SK-N-SH (cell line): ENCODE data around the gene TBL3. TPM values are rescaled to one million over a fixed set of nuclear protein-coding genes. Genes with fewer than 3 reads are reported as not detected.

ENCODE experiments used
- CTCF ChIA-PET: fragments of 300-600, 350-600 bp; formaldehyde crosslinking; extraction: SDS; loops from one replicate; lab custom pipeline; 2021; lab: Yijun Ruan, JAX
- POLR2A ChIA-PET: fragments of 350-600 bp; sonication (Branson Sonifier 250); formaldehyde crosslinking; extraction: SDS; loops from one replicate; lab custom pipeline; 2020; ENCODE audit warnings: antibody characterized with exemption, inconsistent platforms; lab: Yijun Ruan, JAX
- DNase-seq: peaks from one replicate; pipeline ENCODE4 v3.0.0; 2012
- H2AFZ ChIP-seq: fragments of 200-600 bp; sonication (generic); 2 replicates; pipeline ENCODE4 v1.8.1; 2016; ENCODE audit warnings: antibody characterized with exemption, mild to moderate bottlenecking, low read depth
- H3F3A ChIP-seq: fragments of 200-600 bp; sonication (generic); replicated peaks from 2 replicates; pipeline ENCODE3; 2016; ENCODE audit warnings: antibody characterized with exemption, mild to moderate bottlenecking; ENCODE audit not compliant: insufficient read depth
- H3K27ac ChIP-seq, 2 experiments: fragments of 200-500 bp in 1 of 2; fragments of 200-600 bp in 1 of 2; sonication (Bioruptor generic) in 1 of 2; sonication (generic), shearing (Covaris generic) in 1 of 2; 2 replicates each; pipeline versions ENCODE4 v1.5.1 to v1.6.1; 2014 to 2016; ENCODE audit warnings: low read depth in 2 of 2, inconsistent platforms in 1 of 2, low read length in 1 of 2, mild to moderate bottlenecking in 1 of 2, mixed read lengths in 1 of 2
- H3K27me3 ChIP-seq: fragments of 200-600 bp; sonication (generic), shearing (Covaris generic); 2 replicates; pipeline ENCODE4 v1.6.1; 2016; ENCODE audit warnings: mixed run types; ENCODE audit not compliant: insufficient read depth
- H3K36me3 ChIP-seq, 2 experiments: fragments of 200-500 bp in 1 of 2; fragments of 200-600 bp in 1 of 2; sonication (Bioruptor generic) in 1 of 2; sonication (generic) in 1 of 2; replicated peaks in 1 of 2; 2 replicates each; pipeline versions ENCODE3 to v1.5.1; 2014 to 2016; ENCODE audit warnings: low read length in 1 of 2, mild to moderate bottlenecking in 1 of 2; ENCODE audit not compliant: insufficient read depth in 2 of 2, control insufficient read depth in 1 of 2
- H3K4me1 ChIP-seq, 2 experiments: fragments of 200-500 bp in 1 of 2; fragments of 200-600 bp in 1 of 2; sonication (Bioruptor generic) in 1 of 2; sonication (generic), shearing (Covaris generic) in 1 of 2; 2 replicates each; pipeline versions ENCODE4 v1.5.1 to v1.6.1; 2014 to 2016; ENCODE audit warnings: low read depth in 1 of 2, low read length in 1 of 2, mixed run types in 1 of 2; ENCODE audit not compliant: insufficient read depth in 2 of 2, control insufficient read depth in 1 of 2
- H3K4me2 ChIP-seq: fragments of 200-600 bp; sonication (generic), shearing (Covaris generic); 2 replicates; pipeline ENCODE4 v1.6.1; 2017; ENCODE audit warnings: mixed run types
- H3K4me3 ChIP-seq, 2 experiments: fragments of 200-500 bp in 1 of 2; fragments of 200-600 bp in 1 of 2; sonication (Bioruptor generic) in 1 of 2; sonication (generic), shearing (Covaris generic) in 1 of 2; 2 replicates each; pipeline versions ENCODE4 v1.5.1 to v1.8.1; 2014 to 2016; ENCODE audit warnings: low read depth in 2 of 2, inconsistent platforms in 1 of 2, low read length in 1 of 2, mild to moderate bottlenecking in 1 of 2, mixed read lengths in 1 of 2, moderate library complexity in 1 of 2
- H3K79me2 ChIP-seq: fragments of 200-600 bp; sonication (generic); 2 replicates; pipeline ENCODE4 v1.8.1; 2017; ENCODE audit warnings: mild to moderate bottlenecking; ENCODE audit not compliant: insufficient read depth
- H3K9ac ChIP-seq: fragments of 200-600 bp; sonication (generic); 2 replicates; pipeline ENCODE4 v1.6.1; 2017; ENCODE audit warnings: mixed run types
- H3K9me2 ChIP-seq: fragments of 200-600 bp; sonication (generic); 2 replicates; pipeline ENCODE4 v1.6.1; 2017; ENCODE audit warnings: mixed run types
- H3K9me3 ChIP-seq: fragments of 200-600 bp; sonication (generic); 2 replicates; pipeline ENCODE4 v1.6.1; 2017; ENCODE audit warnings: mixed run types, mild to moderate bottlenecking, moderate library complexity
- H4K20me1 ChIP-seq: fragments of 200-600 bp; sonication (generic); 2 replicates; pipeline ENCODE4 v1.6.1; 2017; ENCODE audit warnings: mild to moderate bottlenecking, mixed run types; ENCODE audit not compliant: insufficient read depth
- CHD2 ChIP-seq: fragments of 150-350 bp; IDR thresholded peaks from 2 replicates; pipeline ENCODE4 v1.6.1; 2018; ENCODE audit warnings: low read length; ENCODE audit not compliant: partially characterized antibody
- CTCF ChIP-seq: fragments of 200-600 bp; sonication (generic); IDR thresholded peaks from 2 replicates; pipeline ENCODE4 v1.6.1; 2017; ENCODE audit warnings: antibody characterized with exemption, mild to moderate bottlenecking, moderate library complexity
- ELF1 ChIP-seq: IDR thresholded peaks from 2 replicates; pipeline ENCODE4 v1.4.0; 2012
- EP300 ChIP-seq, 2 experiments: IDR thresholded peaks; 2 replicates each; pipeline versions ENCODE4 v1.4.0 to v1.6.1; 2012; ENCODE audit warnings: borderline replicate concordance in 1 of 2, low read depth in 1 of 2, low read length in 1 of 2
- EZH2phosphoT487 ChIP-seq: fragments of 200-600 bp; sonication (generic); IDR thresholded peaks from 2 replicates; pipeline ENCODE4 v1.6.1; 2017; ENCODE audit warnings: low read depth, mixed run types, mild to moderate bottlenecking, antibody characterized with exemption, moderate library complexity, borderline replicate concordance
- FOXJ3 ChIP-seq: sonication (generic); formaldehyde crosslinking; IDR thresholded peaks from 2 replicates; pipeline ENCODE4 v1.5.1; 2020; ENCODE audit warnings: mild to moderate bottlenecking, missing genetic modification reagents
- FOXM1 ChIP-seq: IDR thresholded peaks from 2 replicates; pipeline ENCODE4 v1.4.0; 2012; ENCODE audit warnings: low read depth, mild to moderate bottlenecking
- GABPA ChIP-seq: IDR thresholded peaks from 2 replicates; pipeline ENCODE4 v1.4.0; 2012; ENCODE audit warnings: low read depth, mild to moderate bottlenecking
- GATA2 ChIP-seq: sonication (generic); formaldehyde crosslinking; IDR thresholded peaks from 2 replicates; pipeline ENCODE4 v1.5.0; 2020; ENCODE audit warnings: mild to moderate bottlenecking, missing genetic modification reagents
- MAX ChIP-seq: IDR thresholded peaks from 2 replicates; pipeline ENCODE4 v1.4.0; 2012; ENCODE audit warnings: low read depth
- MXI1 ChIP-seq: IDR thresholded peaks from 2 replicates; pipeline ENCODE4 v1.6.1; 2012; ENCODE audit warnings: mild to moderate bottlenecking, low read depth, low read length, improper control_type of control experiment
- NRF1 ChIP-seq: IDR thresholded peaks from 2 replicates; pipeline ENCODE4 v1.6.1; 2012; ENCODE audit warnings: low read depth, mild to moderate bottlenecking, low read length
- RAD21 ChIP-seq: IDR thresholded peaks from 2 replicates; pipeline ENCODE4 v1.6.1; 2012; ENCODE audit warnings: mild to moderate bottlenecking, low read length
- RCOR1 ChIP-seq: fragments of 150-350 bp; IDR thresholded peaks from 2 replicates; pipeline ENCODE4 v1.6.1; 2017; ENCODE audit warnings: antibody characterized with exemption, low read length
- RXRA ChIP-seq: IDR thresholded peaks from 2 replicates; pipeline ENCODE4 v1.4.0; 2012; ENCODE audit warnings: low read depth, mild to moderate bottlenecking, borderline replicate concordance
- SMC3 ChIP-seq: IDR thresholded peaks from 2 replicates; pipeline ENCODE4 v1.6.1; 2012; ENCODE audit warnings: low read depth, low read length, improper control_type of control experiment
- TAF1 ChIP-seq: IDR thresholded peaks from 2 replicates; pipeline ENCODE4 v1.6.1; 2012; ENCODE audit warnings: low read depth, mild to moderate bottlenecking, low read length, moderate library complexity, borderline replicate concordance
- TEAD4 ChIP-seq: IDR thresholded peaks from 2 replicates; pipeline ENCODE4 v1.4.0; 2012; ENCODE audit warnings: mild to moderate bottlenecking, borderline replicate concordance; ENCODE audit not compliant: insufficient read depth
- YY1 ChIP-seq: IDR thresholded peaks from 2 replicates; pipeline ENCODE4 v1.4.0; 2012; ENCODE audit warnings: low read depth, mild to moderate bottlenecking
- ZBTB33 ChIP-seq: IDR thresholded peaks from 2 replicates; pipeline ENCODE4 v1.4.0; 2012; ENCODE audit warnings: low read depth, borderline replicate concordance
- WGBS: methylation state at CpG from one replicate; pipeline ENCODE4 v1.1.6; 2017; ENCODE audit warnings: low lambda C conversion rate; 5-methylcytosine and 5-hydroxymethylcytosine counted together
- polyA plus RNA-seq, 3 experiments: library from polyadenylated mRNA; depleted of rRNA; stranded (reverse); fragments of >200 nt; gene quantifications; 2 replicates each; pipeline ENCODE4 v1.2.3, GENCODE V29; 2012
- TF ChIP-seq, protein P1 (sequence below): fragments of 150-350 bp; IDR thresholded peaks from 2 replicates; pipeline ENCODE4 v1.6.1; 2017; ENCODE audit warnings: antibody characterized with exemption, low read length, low read depth, borderline replicate concordance

Gene TBL3
- polyA plus RNA-seq, 1 of the 3 experiments (the other 2 are of a cell fraction), result 37.1 TPM

- Histone ChIP-seq H3K9ac (no peak overlapping the region), H3K4me3 (no peak overlapping the region), H4K20me1 (peaks cover 7% of the 10 kb centered on the region), H3K9me2 (no peaks in the 10 kb centered on the region), H3K79me2 (peaks cover 20% of the 10 kb centered on the region), H3K9me3 (no peaks in the 10 kb centered on the region), H3K4me2 (no peak overlapping the region), H3K27ac (no peak overlapping the region), H3K27me3 (no peaks in the 10 kb centered on the region), H2AFZ (no peak overlapping the region), H3K4me1 (peaks cover 0 to 11% of the 10 kb centered on the region in 2 experiments; a peak in 2 of 4 replicates), H3F3A (peaks cover 6% of the 10 kb centered on the region), H3K36me3 (no peaks in the 10 kb centered on the region)
- no peak for DNase-seq
- 94% methylated on average over 15 of the region's 15 CpGs for WGBS
- CTCF ChIA-PET, result interaction anchor here (1.1 to 2.4 kb wide), 7 partner anchors 9 to 139 kb away, joined by 3 to 13 read pairs (median 5); no protein-coding TSS in a partner anchor
- no peak for TF ChIP-seq RXRA
- TF ChIP-seq RCOR1, result no peak
- TF ChIP-seq ZBTB33, result no peak
- TF ChIP-seq GATA2, result no peak
- no peak for TF ChIP-seq TEAD4
- no peak for TF ChIP-seq ELF1
- no peak for TF ChIP-seq MXI1
- TF ChIP-seq, protein P1, sequence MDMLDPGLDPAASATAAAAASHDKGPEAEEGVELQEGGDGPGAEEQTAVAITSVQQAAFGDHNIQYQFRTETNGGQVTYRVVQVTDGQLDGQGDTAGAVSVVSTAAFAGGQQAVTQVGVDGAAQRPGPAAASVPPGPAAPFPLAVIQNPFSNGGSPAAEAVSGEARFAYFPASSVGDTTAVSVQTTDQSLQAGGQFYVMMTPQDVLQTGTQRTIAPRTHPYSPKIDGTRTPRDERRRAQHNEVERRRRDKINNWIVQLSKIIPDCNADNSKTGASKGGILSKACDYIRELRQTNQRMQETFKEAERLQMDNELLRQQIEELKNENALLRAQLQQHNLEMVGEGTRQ, result no peak
- TF ChIP-seq NRF1, result no peak
- no peak for TF ChIP-seq EZH2phosphoT487
- no peak for TF ChIP-seq FOXJ3
- TF ChIP-seq YY1, result no peak
- POLR2A ChIA-PET, result interaction anchor here (0.8 kb wide), 1 partner anchor 49 kb away, joined by 3 read pairs; the partner anchor contains the start of gene RPS2
Observed at GRCh38 chr16:2013527-2013926, 41.7 kb downstream of the TBL3 start.

GRCh38 chr16:2015117-2015946 lies 43.5 kb downstream of the TBL3 start:
- no peak overlapping the region for H3K27ac ChIP-seq
- TF ChIP-seq GABPA (no peak), CHD2 (no peak), GATA2 (no peak), FOXM1 (no peak), YY1 (no peak), EP300 (IDR thresholded peaks at IDR 0.05; ENCODE audit: borderline replicate concordance in 1 of 2, low read depth in 1 of 2, low read length in 1 of 2) (no peak), MAX (no peak), TAF1 (no peak), FOXJ3 (no peak), RAD21 (no peak), CTCF (no peak), SMC3 (no peak), MXI1 (no peak)
- POLR2A ChIA-PET, result interaction anchor here (0.7 kb wide), 1 partner anchor 138 kb away, joined by 3 read pairs; no protein-coding TSS in a partner anchor
- peaks cover 5% of the 10 kb centered on the region for H3K79me2 ChIP-seq
- DNase-seq, result no peak
- H3K4me1 ChIP-seq, result peaks cover 0 to 5% of the 10 kb centered on the region in 2 experiments; a peak in 1 of 4 replicates
- no peaks in the 10 kb centered on the region for H3K36me3 ChIP-seq
- CTCF ChIA-PET, result interaction anchor here (0.7 to 2.3 kb wide), 5 partner anchors 9 to 126 kb away, joined by 3 to 17 read pairs (median 6); no protein-coding TSS in a partner anchor
- no peak overlapping the region for H2AFZ ChIP-seq
- WGBS, result 73% methylated on average over 20 of the region's 24 CpGs
- no peak overlapping the region for H3K9ac ChIP-seq
- no peaks in the 10 kb centered on the region for H3K9me2 ChIP-seq
- H3K27me3 ChIP-seq, result no peaks in the 10 kb centered on the region; the same call in 1 of the 2 replicates
- H3K4me2 ChIP-seq, result no peak overlapping the region
- H3K9me3 ChIP-seq, result no peaks in the 10 kb centered on the region
- H3K4me3 ChIP-seq, result no peak overlapping the region
- H3F3A ChIP-seq, result peaks cover 2% of the 10 kb centered on the region
- no peaks in the 10 kb centered on the region for H4K20me1 ChIP-seq
